Hepatocyte (in vitro differentiated cells): ENCODE data around the gene AAK1. TPM values are rescaled to one million over a fixed set of nuclear protein-coding genes. Genes with fewer than 3 reads are reported as not detected.

Experiments used
- DNase-seq: peaks from one replicate; pipeline ENCODE4 v3.0.0-alpha.2; 2016; ENCODE audit warnings: low spot score
- H2AFZ ChIP-seq: fragments of 200-600 bp; sonication (generic); 2 replicates; pipeline ENCODE4 v1.6.0; 2016; ENCODE audit warnings: antibody characterized with exemption, mild to moderate bottlenecking
- H3K27ac ChIP-seq: fragments of 200-600 bp; sonication (generic); 2 replicates; pipeline ENCODE4 v1.5.1; 2016; ENCODE audit warnings: mild to moderate bottlenecking
- H3K27me3 ChIP-seq: fragments of 200-600 bp; sonication (generic); 2 replicates; pipeline ENCODE4 v1.6.1; 2016
- H3K36me3 ChIP-seq: fragments of 200-600 bp; sonication (generic); replicated peaks from 2 replicates; pipeline ENCODE4 v1.5.1; 2016; ENCODE audit warnings: low read depth; ENCODE audit not compliant: insufficient read depth
- H3K4me1 ChIP-seq: fragments of 200-600 bp; sonication (generic); 2 replicates; pipeline ENCODE4 v1.5.1; 2016; ENCODE audit warnings: mild to moderate bottlenecking, moderate library complexity; ENCODE audit not compliant: insufficient read depth
- H3K4me2 ChIP-seq: fragments of 200-600 bp; sonication (generic); 2 replicates; pipeline ENCODE4 v1.6.0; 2016
- H3K4me3 ChIP-seq: fragments of 200-600 bp; sonication (generic); 2 replicates; pipeline ENCODE4 v1.5.1; 2016; ENCODE audit warnings: mild to moderate bottlenecking
- H3K79me2 ChIP-seq: fragments of 200-600 bp; sonication (generic); 2 replicates; pipeline ENCODE4 v1.6.0; 2017; ENCODE audit warnings: mild to moderate bottlenecking
- H3K9me2 ChIP-seq: fragments of 200-600 bp; sonication (generic); replicated peaks from 2 replicates; pipeline ENCODE4 v1.6.0; 2017; ENCODE audit warnings: mild to moderate bottlenecking; ENCODE audit not compliant: insufficient read depth
- H3K9me3 ChIP-seq: fragments of 200-600 bp; sonication (generic); 2 replicates; pipeline ENCODE4 v1.5.1; 2016; ENCODE audit warnings: low read depth, mild to moderate bottlenecking
- H4K20me1 ChIP-seq: fragments of 200-600 bp; sonication (generic); 2 replicates; pipeline ENCODE4 v1.6.0; 2016; ENCODE audit warnings: mild to moderate bottlenecking; ENCODE audit not compliant: insufficient read depth, poor library complexity, severe bottlenecking
- CTCF ChIP-seq: fragments of 200-600 bp; sonication (generic); IDR thresholded peaks from 2 replicates; pipeline ENCODE4 v1.5.1; 2016; ENCODE audit warnings: antibody characterized with exemption, mild to moderate bottlenecking; ENCODE audit not compliant: poor library complexity
- EZH2 ChIP-seq: fragments of 200-600 bp; sonication (generic); IDR thresholded peaks from 2 replicates; pipeline ENCODE4 v1.6.1; 2016; ENCODE audit warnings: antibody characterized with exemption, mild to moderate bottlenecking, borderline replicate concordance
- EZH2phosphoT487 ChIP-seq: fragments of 200-600 bp; sonication (generic); IDR thresholded peaks from one replicate; pipeline ENCODE4 v1.6.1; 2018; ENCODE audit warnings: antibody characterized with exemption, mild to moderate bottlenecking, low read depth, moderate library complexity; ENCODE audit not compliant: unreplicated experiment, severe bottlenecking
- WGBS: methylation state at CpG from one replicate; pipeline ENCODE4 v1.1.6; 2016; ENCODE audit warnings: low lambda C conversion rate; ENCODE audit errors: missing lambda C conversion rate; 5-methylcytosine and 5-hydroxymethylcytosine counted together
- polyA plus RNA-seq: library from polyadenylated mRNA; unstranded; fragments of >200 nt; fragmentation: Nextera tagmentation; extraction: Ambion mirVana; gene quantifications from 2 replicates; pipeline ENCODE4 v1.2.1, GENCODE V29; 2016
- total RNA-seq: library from RNA; depleted of rRNA; stranded (reverse); fragments of >200 nt; gene quantifications from 2 replicates; pipeline ENCODE4 v1.2.3, GENCODE V29; 2014

The AAK1 gene
- total and polyA plus RNA-seq, 2 experiments from 2014 or later: 30.1 to 30.8 TPM

GRCh38 chr2:69636395-69636794, 7.1 kb downstream of the AAK1 start:
- H3K9me3 ChIP-seq: no peaks in the 10 kb centered on the region
- WGBS: 93% methylated on average over 2 of the region's 2 CpGs
- H3K79me2 ChIP-seq: peaks cover 95% of the 10 kb centered on the region
- H3K4me1 ChIP-seq: peaks cover 8% of the 10 kb centered on the region
- H3K4me3 ChIP-seq: no peak overlapping the region
- H3K27me3 ChIP-seq: no peaks in the 10 kb centered on the region
- no peaks in the 10 kb centered on the region for H3K36me3 ChIP-seq
- no peaks in the 10 kb centered on the region for H3K9me2 ChIP-seq
- DNase-seq: no peak
- no peak overlapping the region for H3K4me2 ChIP-seq
- H2AFZ ChIP-seq: no peak overlapping the region
- no peak overlapping the region for H3K27ac ChIP-seq
- H4K20me1 ChIP-seq: peaks cover 19% of the 10 kb centered on the region
- TF ChIP-seq CTCF (no peak), EZH2phosphoT487 (no peak), EZH2 (no peak)

- H2AFZ ChIP-seq: no peak overlapping the region
- H3K27me3 ChIP-seq: no peaks in the 10 kb centered on the region
- no peaks in the 10 kb centered on the region for H3K36me3 ChIP-seq
- H3K4me2 ChIP-seq: no peak overlapping the region
- peaks cover 3% of the 10 kb centered on the region for H3K4me1 ChIP-seq
- no peak overlapping the region for H3K27ac ChIP-seq
- no peak for DNase-seq
- WGBS: 63% methylated on average over 3 of the region's 3 CpGs
- H3K4me3 ChIP-seq: no peak overlapping the region
- H3K9me2 ChIP-seq: no peaks in the 10 kb centered on the region
- H3K9me3 ChIP-seq: no peaks in the 10 kb centered on the region
- TF ChIP-seq EZH2phosphoT487 (no peak), EZH2 (no peak), CTCF (no peak)
- peaks cover 15% of the 10 kb centered on the region for H4K20me1 ChIP-seq
- H3K79me2 ChIP-seq: peaks cover 95% of the 10 kb centered on the region
Observed at GRCh38 chr2:69635432-69635831, 8.1 kb downstream of the AAK1 start.

GRCh38 chr2:69634196-69634821, 9.2 kb downstream of the AAK1 start:
- no peak overlapping the region for H3K4me3 ChIP-seq
- H3K79me2 ChIP-seq: peaks cover 95% of the 10 kb centered on the region
- H3K4me2 ChIP-seq: no peak overlapping the region
- no peak for DNase-seq
- H2AFZ ChIP-seq: no peak overlapping the region
- H3K27ac ChIP-seq: no peak overlapping the region
- peaks cover 14% of the 10 kb centered on the region for H4K20me1 ChIP-seq
- whole genome bisulfite sequencing: 95% methylated on average over 4 of the region's 4 CpGs
- TF ChIP-seq EZH2phosphoT487: no peak
- no peak for TF ChIP-seq CTCF
- no peaks in the 10 kb centered on the region for H3K9me2 ChIP-seq
- no peaks in the 10 kb centered on the region for H3K27me3 ChIP-seq
- H3K4me1 ChIP-seq: no peaks in the 10 kb centered on the region
- H3K36me3 ChIP-seq: no peaks in the 10 kb centered on the region
- no peaks in the 10 kb centered on the region for H3K9me3 ChIP-seq

GRCh38 chr2:69631402-69631801, 12.1 kb downstream of the AAK1 start:
- H3K4me3 ChIP-seq: no peak overlapping the region
- H3K4me2 ChIP-seq: no peak overlapping the region
- H3K9me2 ChIP-seq: no peaks in the 10 kb centered on the region
- no peak for DNase-seq
- H3K36me3 ChIP-seq: no peaks in the 10 kb centered on the region
- no peaks in the 10 kb centered on the region for H3K9me3 ChIP-seq
- TF ChIP-seq CTCF (no peak), EZH2 (no peak), EZH2phosphoT487 (no peak)
- H3K4me1 ChIP-seq: no peaks in the 10 kb centered on the region
- H4K20me1 ChIP-seq: peaks cover 6% of the 10 kb centered on the region
- no peak overlapping the region for H3K27ac ChIP-seq
- H3K27me3 ChIP-seq: no peaks in the 10 kb centered on the region
- no peak overlapping the region for H2AFZ ChIP-seq
- peaks cover 95% of the 10 kb centered on the region for H3K79me2 ChIP-seq
